H9 (cell line): Measurements from ENCODE around the gene TOR4A. TPM values are rescaled to one million over a fixed set of nuclear protein-coding genes. Genes with fewer than 3 reads are reported as not detected.

Source experiments
- DNase-seq: peaks from one replicate; pipeline ENCODE4 v3.0.0-alpha.2; 2017
- H2AFZ ChIP-seq: one replicate; pipeline ENCODE4 v1.6.1; 2013; ENCODE audit warnings: mild to moderate bottlenecking, low read length, control low read depth, moderate library complexity
- H2AK5ac ChIP-seq: 2 replicates; pipeline ENCODE4 v1.6.1; 2013; ENCODE audit warnings: low read length, control low read depth, mixed read lengths; ENCODE audit not compliant: insufficient read length
- H2BK120ac ChIP-seq: one replicate; pipeline ENCODE4 v1.6.1; 2013; ENCODE audit warnings: low read depth, mild to moderate bottlenecking, low read length, control low read depth, inconsistent platforms; ENCODE audit not compliant: poor library complexity, severe bottlenecking
- H2BK12ac ChIP-seq: 2 replicates; pipeline ENCODE4 v1.6.1; 2013; ENCODE audit warnings: low read length, control low read depth, mixed read lengths, low read depth; ENCODE audit not compliant: insufficient read length
- H2BK15ac ChIP-seq: 2 replicates; pipeline ENCODE4 v1.6.1; 2013; ENCODE audit warnings: low read depth, low read length, control low read depth
- H2BK20ac ChIP-seq: one replicate; pipeline ENCODE4 v1.6.1; 2013; ENCODE audit warnings: low read depth, mild to moderate bottlenecking, low read length, control low read depth, inconsistent platforms; ENCODE audit not compliant: poor library complexity, severe bottlenecking
- H2BK5ac ChIP-seq: 2 replicates; pipeline ENCODE4 v1.6.1; 2013; ENCODE audit warnings: low read length, control low read depth, mixed read lengths; ENCODE audit not compliant: insufficient read length
- H3K14ac ChIP-seq: 2 replicates; pipeline ENCODE4 v1.6.1; 2013; ENCODE audit warnings: low read length, control low read depth; ENCODE audit not compliant: insufficient read depth
- H3K18ac ChIP-seq: 2 replicates; pipeline ENCODE4 v1.6.1; 2013; ENCODE audit warnings: low read depth, mild to moderate bottlenecking, mixed read lengths, low read length, control low read depth; ENCODE audit not compliant: insufficient read length
- H3K23ac ChIP-seq: 2 replicates; pipeline ENCODE4 v1.6.1; 2013; ENCODE audit warnings: low read length, control low read depth, mixed read lengths, low read depth; ENCODE audit not compliant: insufficient read length
- H3K23me2 ChIP-seq: 2 replicates; pipeline ENCODE4 v1.6.1; 2013; ENCODE audit warnings: low read depth, mild to moderate bottlenecking, mixed read lengths, low read length, control low read depth; ENCODE audit not compliant: insufficient read length, poor library complexity, severe bottlenecking
- H3K27ac ChIP-seq: 2 replicates; pipeline ENCODE4 v1.5.1; 2013; ENCODE audit warnings: low read length, control low read depth, mixed read lengths, low read depth; ENCODE audit not compliant: insufficient read length
- H3K27me3 ChIP-seq: 2 replicates; pipeline ENCODE4 v1.6.1; 2013; ENCODE audit warnings: low read length, control low read depth, inconsistent platforms; ENCODE audit not compliant: insufficient read depth
- H3K4ac ChIP-seq: 2 replicates; pipeline ENCODE4 v1.6.1; 2013; ENCODE audit warnings: low read depth, mild to moderate bottlenecking, control low read depth, inconsistent platforms, low read length, moderate library complexity
- H3K4me1 ChIP-seq: 2 replicates; pipeline ENCODE4 v1.6.1; 2013; ENCODE audit warnings: low read length, control low read depth, inconsistent platforms; ENCODE audit not compliant: insufficient read depth
- H3K4me2 ChIP-seq: 2 replicates; pipeline ENCODE4 v1.6.1; 2013; ENCODE audit warnings: low read length, control low read depth, mixed read lengths; ENCODE audit not compliant: insufficient read length, insufficient read depth
- H3K56ac ChIP-seq: 2 replicates; pipeline ENCODE4 v1.6.1; 2013; ENCODE audit warnings: low read depth, mild to moderate bottlenecking, mixed read lengths, low read length, control low read depth; ENCODE audit not compliant: insufficient read length
- H3K79me1 ChIP-seq: 2 replicates; pipeline ENCODE4 v1.6.1; 2013; ENCODE audit warnings: low read depth, mild to moderate bottlenecking, moderate library complexity, low read length, control low read depth, inconsistent platforms; ENCODE audit not compliant: insufficient read depth, poor library complexity, severe bottlenecking
- H3K79me2 ChIP-seq: 2 replicates; pipeline ENCODE4 v1.6.1; 2013; ENCODE audit warnings: low read length, control low read depth, inconsistent platforms; ENCODE audit not compliant: insufficient read depth
- H3K9ac ChIP-seq: 2 replicates; pipeline ENCODE4 v1.6.1; 2013; ENCODE audit warnings: low read length, control low read depth, mixed read lengths; ENCODE audit not compliant: insufficient read length; ENCODE audit errors: extremely low read depth
- H3K9me3 ChIP-seq: one replicate; pipeline ENCODE4 v1.6.1; 2013; ENCODE audit warnings: low read depth, low read length, inconsistent platforms; ENCODE audit not compliant: control insufficient read depth
- H3T11ph ChIP-seq: one replicate; pipeline ENCODE4 v1.6.1; 2013; ENCODE audit warnings: mild to moderate bottlenecking, low read length, control low read depth, inconsistent platforms
- H4K20me1 ChIP-seq: one replicate; pipeline ENCODE4 v1.6.1; 2013; ENCODE audit not compliant: control insufficient read depth, insufficient read length, insufficient read depth
- H4K5ac ChIP-seq: 2 replicates; pipeline ENCODE4 v1.6.1; 2013; ENCODE audit warnings: low read depth, mild to moderate bottlenecking, mixed read lengths, low read length, control low read depth; ENCODE audit not compliant: insufficient read length
- H4K8ac ChIP-seq: replicated peaks from 2 replicates; pipeline ENCODE4 v1.6.1; 2013; ENCODE audit warnings: low read length, control low read depth, mixed read lengths, low read depth; ENCODE audit not compliant: insufficient read length
- H4K91ac ChIP-seq: 2 replicates; pipeline ENCODE4 v1.6.1; 2013; ENCODE audit warnings: low read depth, mild to moderate bottlenecking, moderate library complexity, mixed read lengths, low read length, control low read depth; ENCODE audit not compliant: insufficient read length
- H3K27ac Mint-ChIP-seq, 3 experiments: 2 replicates in 2 of 3; 3 replicates in 1 of 3; pipeline ENCODE4 v1.8.0; 2020 to 2021; ENCODE audit warnings: mixed read lengths in 3 of 3, mild to moderate bottlenecking in 1 of 3, moderate library complexity in 1 of 3
- H3K27me3 Mint-ChIP-seq: 2 replicates; pipeline ENCODE4 v1.8.0; 2021; ENCODE audit warnings: low read depth, mild to moderate bottlenecking, moderate library complexity, mixed read lengths
- H3K36me3 Mint-ChIP-seq, 3 experiments: 2 replicates in 2 of 3; 3 replicates in 1 of 3; pipeline ENCODE4 v1.8.0; 2020 to 2021; ENCODE audit warnings: low read depth in 3 of 3, mixed read lengths in 3 of 3; ENCODE audit not compliant: insufficient read depth in 1 of 3
- H3K4me1 Mint-ChIP-seq, 2 experiments: 2 replicates each; pipeline ENCODE4 v1.8.0; 2020; ENCODE audit warnings: mixed read lengths in 2 of 2
- H3K4me3 Mint-ChIP-seq, 2 experiments: 2 replicates in 1 of 2; 3 replicates in 1 of 2; pipeline ENCODE4 v1.8.0; 2020 to 2021; ENCODE audit warnings: mild to moderate bottlenecking in 2 of 2, mixed read lengths in 2 of 2, moderate library complexity in 1 of 2
- H3K9me3 Mint-ChIP-seq, 2 experiments: 2 replicates in 1 of 2; 3 replicates in 1 of 2; pipeline ENCODE4 v1.8.0; 2020; ENCODE audit warnings: mild to moderate bottlenecking in 2 of 2, mixed read lengths in 2 of 2, moderate library complexity in 1 of 2
- CTCF ChIP-seq: fragments of 200-600 bp; sonication (generic); conservative IDR thresholded peaks from 3 replicates; pipeline ENCODE4 v1.8.0; 2021; ENCODE audit warnings: antibody characterized with exemption, mild to moderate bottlenecking
- WGBS: extraction: QIAGEN DNeasy Blood & Tissue Kit; methylation state at CpG from one replicate; pipeline ENCODE4 v1.1.7; 2013; ENCODE audit warnings: missing lambda C conversion rate, low lambda C conversion rate, mixed read lengths; ENCODE audit not compliant: insufficient read length; ENCODE audit errors: extremely low coverage; 5-methylcytosine and 5-hydroxymethylcytosine counted together
- total RNA-seq: library from RNA; stranded (reverse); gene quantifications from 2 replicates; pipeline ENCODE4 v1.2.1, GENCODE V29; 2021

The TOR4A gene
- total RNA-seq, 1 experiment from 2014 or later = 6.2 TPM

GRCh38 chr9:137252555-137253506, 24.7 kb upstream of the TOR4A start:
- no peak overlapping the region for H2BK5ac ChIP-seq
- Mint-ChIP-seq H3K9me3 (no peaks in the 10 kb centered on the region; a peak in 1 of 5 replicates), H3K4me1 (peaks cover 8 to 19% of the 10 kb centered on the region in 2 experiments), H3K27ac (no peak overlapping the region; a peak in 1 of 7 replicates), H3K36me3 (peaks cover 7 to 12% (median 8%) of the 10 kb centered on the region in 3 experiments; a peak in 6 of 7 replicates), H3K27me3 (peaks cover 20% of the 10 kb centered on the region), H3K4me3 (peak overlapping the region in 1 of 2 experiments; percentile 29; a peak in 1 of 5 replicates)
- H3K14ac ChIP-seq = no peak overlapping the region
- H4K20me1 ChIP-seq = no peaks in the 10 kb centered on the region
- H2BK12ac ChIP-seq = no peak overlapping the region
- TF ChIP-seq CTCF = no peak
- H3K56ac ChIP-seq = no peak overlapping the region
- H3K27me3 ChIP-seq = no peaks in the 10 kb centered on the region
- no peak overlapping the region for H4K8ac ChIP-seq
- H3K23me2 ChIP-seq = peaks cover 14% of the 10 kb centered on the region
- WGBS = no CpG with 5 or more reads among the region's 35 CpGs
- H3K79me1 ChIP-seq = peaks cover 5% of the 10 kb centered on the region
- no peak overlapping the region for H2AK5ac ChIP-seq
- no peak overlapping the region for H4K5ac ChIP-seq
- no peak overlapping the region for H3K27ac ChIP-seq
- H3K4me1 ChIP-seq = no peaks in the 10 kb centered on the region
- no peak overlapping the region for H4K91ac ChIP-seq
- H2BK120ac ChIP-seq = no peak overlapping the region
- DNase-seq = peak; percentile 69
- no peak overlapping the region for H3K23ac ChIP-seq
- H3K4me2 ChIP-seq = no peak overlapping the region
- H2BK20ac ChIP-seq = no peak overlapping the region
- H3K79me2 ChIP-seq = peaks cover 6% of the 10 kb centered on the region; the same call in 1 of the 2 replicates
- no peaks in the 10 kb centered on the region for H3K9me3 ChIP-seq
- no peak overlapping the region for H3K18ac ChIP-seq
- H2AFZ ChIP-seq = no peak overlapping the region
- no peak overlapping the region for H3K9ac ChIP-seq
- H2BK15ac ChIP-seq = no peak overlapping the region
- no peak overlapping the region for H3T11ph ChIP-seq
- H3K4ac ChIP-seq = no peak overlapping the region
